ENCODE results near the gene TNIK.

GRCh38 chr3:171168551-171168950, 291.7 kb downstream of the TNIK start:
- TF ChIP-seq EZH2 (IDR thresholded peaks at IDR 0.05; ENCODE audit: borderline replicate concordance) = no peak
- TF ChIP-seq CTCF (IDR thresholded peaks at IDR 0.05; ENCODE audit: poor library complexity) = no peak

Measured in hepatocyte (in vitro differentiated cells).